SK-N-SH (cell line): ENCODE results near the gene TBCEL.

Experiments used
- CTCF ChIP-seq: fragments of 200-600 bp; sonication (generic); IDR thresholded peaks from 2 replicates; pipeline ENCODE4 v1.6.1; 2017; ENCODE audit warnings: antibody characterized with exemption, mild to moderate bottlenecking, moderate library complexity
- EP300 ChIP-seq, 2 experiments: IDR thresholded peaks; 2 replicates each; pipeline versions ENCODE4 v1.4.0 to v1.6.1; 2012; ENCODE audit warnings: borderline replicate concordance in 1 of 2, low read depth in 1 of 2, low read length in 1 of 2
- EZH2phosphoT487 ChIP-seq: fragments of 200-600 bp; sonication (generic); IDR thresholded peaks from 2 replicates; pipeline ENCODE4 v1.6.1; 2017; ENCODE audit warnings: low read depth, mixed run types, mild to moderate bottlenecking, antibody characterized with exemption, moderate library complexity, borderline replicate concordance
- FOSL2 ChIP-seq: IDR thresholded peaks from 2 replicates; pipeline ENCODE4 v1.4.0; 2012; ENCODE audit warnings: low read depth, mild to moderate bottlenecking, moderate library complexity, borderline replicate concordance
- FOXJ3 ChIP-seq: sonication (generic); formaldehyde crosslinking; IDR thresholded peaks from 2 replicates; pipeline ENCODE4 v1.5.1; 2020; ENCODE audit warnings: mild to moderate bottlenecking, missing genetic modification reagents
- GABPA ChIP-seq: IDR thresholded peaks from 2 replicates; pipeline ENCODE4 v1.4.0; 2012; ENCODE audit warnings: low read depth, mild to moderate bottlenecking
- MXI1 ChIP-seq: IDR thresholded peaks from 2 replicates; pipeline ENCODE4 v1.6.1; 2012; ENCODE audit warnings: mild to moderate bottlenecking, low read depth, low read length, improper control_type of control experiment
- POLR2AphosphoS5 ChIP-seq: IDR thresholded peaks from 2 replicates; pipeline ENCODE4 v1.6.1; 2012; ENCODE audit warnings: low read depth, low read length
- RFX5 ChIP-seq: IDR thresholded peaks from 2 replicates; pipeline ENCODE4 v1.6.1; 2012; ENCODE audit warnings: mild to moderate bottlenecking, improper control_type of control experiment, low read length
- SMC3 ChIP-seq: IDR thresholded peaks from 2 replicates; pipeline ENCODE4 v1.6.1; 2012; ENCODE audit warnings: low read depth, low read length, improper control_type of control experiment
- TEAD4 ChIP-seq: IDR thresholded peaks from 2 replicates; pipeline ENCODE4 v1.4.0; 2012; ENCODE audit warnings: mild to moderate bottlenecking, borderline replicate concordance; ENCODE audit not compliant: insufficient read depth
- ZBTB33 ChIP-seq: IDR thresholded peaks from 2 replicates; pipeline ENCODE4 v1.4.0; 2012; ENCODE audit warnings: low read depth, borderline replicate concordance

- TF ChIP-seq GABPA (no peak), RFX5 (no peak), TEAD4 (no peak), FOSL2 (no peak), POLR2AphosphoS5 (no peak), MXI1 (no peak), CTCF (no peak), FOXJ3 (no peak), EP300 (IDR thresholded peaks at IDR 0.05; ENCODE audit: borderline replicate concordance in 1 of 2, low read depth in 1 of 2, low read length in 1 of 2) (peak in 1 of 2 experiments; percentile 36; a peak in 1 of 4 replicates), ZBTB33 (no peak), EZH2phosphoT487 (no peak), SMC3 (no peak)
Measured at GRCh38 chr11:121018746-121019145, 5.2 kb upstream of the TBCEL start.
